GM12872 (cell line): ENCODE measurements around the gene ITGB1BP1.

Experiments
- CTCF ChIP-seq: IDR thresholded peaks from 3 replicates; pipeline ENCODE4 v1.5.1; 2011; ENCODE audit warnings: low read depth, mild to moderate bottlenecking, low read length, moderate library complexity; ENCODE audit not compliant: insufficient read depth

ITGB1BP1 gene

GRCh38 chr2:9424447-9425164 is 1.3 kb upstream of the ITGB1BP1 start:
- TF ChIP-seq CTCF: no peak

GRCh38 chr2:9423922-9424272 is 569 bp upstream of the ITGB1BP1 start:
- TF ChIP-seq CTCF: no peak

- TF ChIP-seq CTCF: no peak
Measured at GRCh38 chr2:9422321-9423099, 818 bp downstream of the ITGB1BP1 start.

GRCh38 chr2:9420495-9420894 is 2.8 kb downstream of the ITGB1BP1 start:
- TF ChIP-seq CTCF: no peak

GRCh38 chr2:9419541-9419940 is 3.8 kb downstream of the ITGB1BP1 start:
- TF ChIP-seq CTCF: no peak

- TF ChIP-seq CTCF: no peak
Measured at GRCh38 chr2:9418746-9419145, 4.6 kb downstream of the ITGB1BP1 start.

GRCh38 chr2:9417725-9418124 is 5.6 kb downstream of the ITGB1BP1 start:
- no peak for TF ChIP-seq CTCF
